ENCODE results near the gene CYTH4. TPM values are rescaled to one million over a fixed set of nuclear protein-coding genes. Genes with fewer than 3 reads are reported as not detected.

The CYTH4 gene
- total RNA-seq, 4 donors from 2014 or later, result 3.8 to 12.2 (median 5.9) TPM

DNA sequence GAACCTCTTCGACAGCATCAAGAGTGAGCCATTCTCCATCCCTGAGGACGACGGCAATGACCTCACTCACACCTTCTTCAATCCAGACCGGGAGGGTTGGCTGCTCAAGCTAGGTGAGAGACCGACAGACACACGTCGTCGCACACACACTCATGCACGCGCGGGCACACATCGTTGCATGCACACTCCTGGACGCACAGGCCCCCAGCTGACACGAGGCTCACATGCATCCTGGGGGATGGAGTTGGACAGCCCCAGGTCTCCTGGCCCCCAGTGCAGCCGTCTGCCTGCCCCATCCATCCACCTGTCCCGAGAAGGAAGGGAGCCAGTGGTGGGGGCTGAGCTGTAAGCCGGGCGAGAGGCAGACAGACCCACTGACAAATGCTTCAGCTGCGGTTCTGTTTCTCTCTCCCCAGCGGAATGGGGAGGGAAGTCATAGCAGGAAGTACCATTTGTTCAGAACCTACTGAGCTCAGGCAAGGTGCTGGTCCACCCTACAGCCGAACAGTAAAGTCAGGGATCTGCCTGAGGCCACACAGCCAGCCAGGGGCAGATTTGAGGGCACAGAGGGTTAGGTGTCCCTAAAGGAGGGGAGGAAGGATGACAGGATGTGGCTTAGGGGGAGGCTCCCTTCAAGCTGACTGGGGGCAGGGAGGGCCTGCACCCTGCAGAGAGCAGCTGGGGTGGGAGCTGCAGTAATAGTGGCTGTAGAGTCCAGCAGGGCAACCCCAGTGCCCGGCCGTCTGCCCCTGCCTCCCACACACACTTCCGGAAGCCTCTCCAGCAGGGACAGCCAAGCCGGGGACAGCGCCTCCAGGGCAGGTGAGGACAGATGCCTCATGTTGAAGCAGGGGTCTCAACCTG, 27.1 kb downstream of the CYTH4 start:
- no peaks in the 10 kb centered on the region for H3K27me3 ChIP-seq
- no peak overlapping the region for H3K27ac ChIP-seq
- H3K4me1 ChIP-seq, result peaks cover 0 to 9% of the 10 kb centered on the region in 2 donors
- no peak for DNase-seq
- H3K36me3 ChIP-seq, result no peaks in the 10 kb centered on the region
- H3K9me3 ChIP-seq, result no peaks in the 10 kb centered on the region
- TF ChIP-seq, protein P1, sequence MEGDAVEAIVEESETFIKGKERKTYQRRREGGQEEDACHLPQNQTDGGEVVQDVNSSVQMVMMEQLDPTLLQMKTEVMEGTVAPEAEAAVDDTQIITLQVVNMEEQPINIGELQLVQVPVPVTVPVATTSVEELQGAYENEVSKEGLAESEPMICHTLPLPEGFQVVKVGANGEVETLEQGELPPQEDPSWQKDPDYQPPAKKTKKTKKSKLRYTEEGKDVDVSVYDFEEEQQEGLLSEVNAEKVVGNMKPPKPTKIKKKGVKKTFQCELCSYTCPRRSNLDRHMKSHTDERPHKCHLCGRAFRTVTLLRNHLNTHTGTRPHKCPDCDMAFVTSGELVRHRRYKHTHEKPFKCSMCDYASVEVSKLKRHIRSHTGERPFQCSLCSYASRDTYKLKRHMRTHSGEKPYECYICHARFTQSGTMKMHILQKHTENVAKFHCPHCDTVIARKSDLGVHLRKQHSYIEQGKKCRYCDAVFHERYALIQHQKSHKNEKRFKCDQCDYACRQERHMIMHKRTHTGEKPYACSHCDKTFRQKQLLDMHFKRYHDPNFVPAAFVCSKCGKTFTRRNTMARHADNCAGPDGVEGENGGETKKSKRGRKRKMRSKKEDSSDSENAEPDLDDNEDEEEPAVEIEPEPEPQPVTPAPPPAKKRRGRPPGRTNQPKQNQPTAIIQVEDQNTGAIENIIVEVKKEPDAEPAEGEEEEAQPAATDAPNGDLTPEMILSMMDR (IDR thresholded peaks at IDR 0.05), result no peak
- TF ChIP-seq POLR2A (IDR thresholded peaks at IDR 0.05), result no peak
- H3K4me3 ChIP-seq, result no peak overlapping the region
- intact Hi-C loops (cut with DNase I; ENCODE audit: low total_unique reads), result loop anchor here (10.0 kb wide), 1 partner anchor 285 kb away; no protein-coding TSS in a partner anchor

DNA sequence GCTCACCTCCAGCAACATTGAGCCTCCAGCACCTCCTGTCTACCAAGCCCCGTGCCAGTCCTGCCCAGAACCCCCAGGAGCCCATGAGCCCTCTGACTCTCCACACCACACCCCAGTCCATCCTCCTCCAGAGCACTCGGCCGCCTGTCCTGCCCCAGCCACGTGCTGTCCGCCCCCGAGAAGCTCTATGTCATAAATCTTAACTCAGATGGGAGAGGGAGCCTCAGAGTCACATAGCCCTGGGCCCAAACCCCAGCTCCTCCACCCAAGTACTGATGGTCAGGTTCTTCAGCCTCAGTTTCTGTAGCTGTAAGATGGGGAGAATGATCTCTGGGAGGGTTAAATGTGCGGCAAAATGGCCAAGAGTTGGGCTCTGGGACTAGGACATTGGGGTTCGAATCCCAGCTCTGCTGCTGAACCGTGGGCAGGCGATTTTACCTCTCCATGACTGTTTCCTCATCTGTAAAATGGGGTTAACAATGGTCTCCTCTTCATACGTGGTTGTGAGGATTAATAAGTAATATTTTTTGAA, 27.8 kb downstream of the CYTH4 start:
- H3K27me3 ChIP-seq, result no peaks in the 10 kb centered on the region
- no peak overlapping the region for H3K4me3 ChIP-seq
- no peak for DNase-seq
- no peak for TF ChIP-seq POLR2A (IDR thresholded peaks at IDR 0.05)
- TF ChIP-seq, protein P1 (IDR thresholded peaks at IDR 0.05), result no peak
- H3K36me3 ChIP-seq, result no peaks in the 10 kb centered on the region
- H3K9me3 ChIP-seq, result no peaks in the 10 kb centered on the region
- intact Hi-C loops (cut with DNase I; ENCODE audit: low total_unique reads), result loop anchor here (10.0 kb wide), 1 partner anchor 285 kb away; no protein-coding TSS in a partner anchor
- no peak overlapping the region for H3K27ac ChIP-seq
- H3K4me1 ChIP-seq, result peaks cover 0 to 9% of the 10 kb centered on the region in 2 donors

DNA sequence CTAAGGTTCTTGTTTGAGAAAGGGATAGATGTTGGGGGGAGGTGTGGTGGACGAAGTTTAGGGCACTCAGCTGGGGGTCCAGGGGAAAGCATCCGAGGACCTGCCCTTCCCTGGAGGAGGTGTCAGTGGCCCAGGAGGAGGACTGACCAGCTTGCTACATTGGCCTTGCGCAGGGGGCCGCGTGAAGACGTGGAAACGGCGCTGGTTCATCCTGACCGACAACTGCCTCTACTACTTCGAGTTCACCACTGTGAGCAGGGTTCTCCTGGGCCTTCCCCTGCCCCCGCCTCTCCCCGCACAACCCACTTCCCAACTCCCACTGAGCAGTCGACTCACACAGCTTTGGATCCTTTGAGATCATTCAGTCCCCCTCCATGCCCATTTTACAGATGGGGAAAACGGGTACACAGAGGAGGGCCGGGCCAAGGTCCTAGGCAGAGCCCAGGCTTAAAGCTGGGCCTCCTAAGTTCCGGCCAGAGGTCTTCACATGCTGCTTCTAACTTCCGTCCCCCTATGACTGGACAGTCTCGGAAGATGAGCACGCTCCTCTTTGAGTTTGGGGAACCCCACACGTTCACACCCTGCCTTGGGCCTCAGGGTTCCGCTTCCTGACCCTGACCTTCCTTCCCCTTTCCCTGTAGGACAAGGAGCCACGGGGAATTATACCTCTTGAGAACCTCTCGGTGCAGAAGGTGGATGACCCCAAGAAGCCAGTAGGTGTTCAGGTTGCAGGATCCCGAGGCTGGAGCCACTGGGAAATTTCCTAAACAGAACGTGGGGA, 28.7 kb downstream of the CYTH4 start:
- Histone ChIP-seq H3K27ac (no peak overlapping the region), H3K9me3 (no peaks in the 10 kb centered on the region)
- intact Hi-C loops (cut with DNase I; ENCODE audit: low total_unique reads), result loop anchor here (10.0 kb wide), 1 partner anchor 284 kb away; no protein-coding TSS in a partner anchor

DNA sequence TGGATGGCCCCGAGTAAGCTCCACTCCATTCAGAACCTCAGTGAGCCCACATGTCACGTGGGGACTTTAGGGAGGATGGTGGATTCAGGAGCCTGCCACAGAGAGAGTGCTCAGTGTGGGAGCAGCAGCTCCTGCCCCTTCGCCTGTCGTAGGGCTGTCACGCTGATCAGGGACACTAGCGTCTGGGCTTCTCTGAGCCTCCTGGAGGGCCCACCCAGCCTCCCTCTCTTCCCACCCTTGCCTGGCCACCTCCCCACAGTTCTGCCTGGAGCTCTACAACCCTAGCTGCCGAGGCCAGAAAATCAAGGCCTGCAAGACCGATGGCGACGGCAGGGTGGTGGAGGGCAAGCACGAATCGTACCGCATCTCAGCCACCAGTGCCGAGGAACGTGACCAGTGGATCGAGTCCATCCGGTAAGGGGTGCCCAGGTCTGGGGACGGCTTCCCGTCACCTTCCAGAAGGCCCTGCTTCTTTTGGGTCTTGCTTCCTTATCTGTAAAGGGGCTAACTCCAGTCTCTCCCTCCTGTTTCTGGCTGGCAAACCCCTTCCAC, 29.5 kb downstream of the CYTH4 start:
- intact Hi-C loops (cut with DNase I; ENCODE audit: low total_unique reads), result loop anchor here (10.0 kb wide), 1 partner anchor 283 kb away; no protein-coding TSS in a partner anchor
- H3K36me3 ChIP-seq, result no peaks in the 10 kb centered on the region
- H3K27me3 ChIP-seq, result no peaks in the 10 kb centered on the region
- H3K9me3 ChIP-seq, result no peaks in the 10 kb centered on the region
- peaks cover 0 to 9% of the 10 kb centered on the region in 2 donors for H3K4me1 ChIP-seq
- H3K27ac ChIP-seq, result no peak overlapping the region
- TF ChIP-seq POLR2A (IDR thresholded peaks at IDR 0.05), result no peak
- TF ChIP-seq, protein P1 (IDR thresholded peaks at IDR 0.05), result no peak
- H3K4me3 ChIP-seq, result no peak overlapping the region
- no peak for DNase-seq

More for the DNA sequence above, 28.7 kb downstream of the CYTH4 start:
- DNase-seq, result no peak
- H3K4me3 ChIP-seq, result no peak overlapping the region
- H3K36me3 ChIP-seq, result no peaks in the 10 kb centered on the region
- no peaks in the 10 kb centered on the region for H3K27me3 ChIP-seq
- TF ChIP-seq, protein P1 (IDR thresholded peaks at IDR 0.05), result no peak
- no peak for TF ChIP-seq POLR2A (IDR thresholded peaks at IDR 0.05)
- H3K4me1 ChIP-seq, result peaks cover 0 to 9% of the 10 kb centered on the region in 2 donors

Measured in uterus (tissue), 4 donors.